Left forelimb (tissue), 1 donor: ENCODE results near the gene CHRNA4.

Experiments used
- DNase-seq: peaks from one replicate; pipeline ENCODE4 v3.0.0-alpha.2; 2018; ENCODE audit warnings: low spot score

CHRNA4 gene

GRCh38 chr20:63334356-63334755 lies 26.8 kb downstream of the CHRNA4 start:
- DNase-seq, result no peak

GRCh38 chr20:63333241-63333836 lies 27.8 kb downstream of the CHRNA4 start:
- DNase-seq, result no peak

- no peak for DNase-seq
Measured at GRCh38 chr20:63332488-63333240, 28.5 kb downstream of the CHRNA4 start.

DNA sequence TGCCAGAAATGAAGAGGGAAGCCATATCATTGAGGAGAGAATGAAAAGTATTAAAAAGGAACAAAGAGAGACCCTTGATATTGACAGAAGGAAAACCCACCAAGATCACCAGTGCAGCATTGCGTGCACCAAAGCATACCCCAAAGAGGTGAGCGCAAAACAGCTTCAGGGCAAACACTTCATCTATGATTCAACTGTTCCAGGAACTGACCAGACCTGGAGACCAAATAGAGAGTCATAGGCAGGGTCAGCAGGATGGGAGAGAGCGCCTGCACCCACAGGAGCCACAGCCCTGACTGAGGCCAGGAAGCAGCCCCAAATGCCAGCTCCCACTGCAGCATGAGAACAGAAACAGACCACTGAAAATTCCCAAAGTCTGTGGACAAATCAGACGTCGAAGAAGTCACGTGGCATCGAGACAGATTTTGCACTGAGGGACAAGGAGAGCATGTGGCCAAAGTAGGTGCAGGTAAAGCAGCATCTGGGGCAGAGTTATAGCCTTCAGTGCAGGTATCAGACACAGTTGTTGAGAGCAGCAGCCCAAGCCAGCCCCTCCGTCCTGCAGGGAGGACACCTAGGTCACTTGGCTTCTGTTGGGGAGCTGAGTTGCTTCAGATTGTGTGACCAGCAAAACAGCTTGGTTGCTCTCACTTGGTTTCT lies 29.3 kb downstream of the CHRNA4 start:
- no peak for DNase-seq

DNA sequence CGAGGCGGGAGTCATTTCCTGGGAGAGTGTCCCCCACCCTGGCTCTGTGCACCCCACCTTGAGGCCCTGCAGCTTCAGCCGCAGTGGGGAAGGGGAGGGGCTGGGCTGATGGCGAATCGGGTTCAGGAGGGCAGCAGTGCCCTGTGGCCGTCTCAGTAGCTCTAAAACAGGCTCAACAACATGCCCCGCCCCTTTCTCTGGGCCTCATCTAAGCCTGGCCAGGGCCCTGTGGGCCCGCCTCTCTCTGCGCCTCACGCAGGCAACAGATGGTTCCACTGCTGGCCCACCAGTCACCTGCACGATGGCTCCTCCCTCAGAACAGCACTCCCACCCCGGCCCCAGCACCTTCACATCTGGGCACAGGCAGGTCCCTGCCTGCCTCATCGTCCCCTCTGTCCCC lies 30.2 kb downstream of the CHRNA4 start:
- DNase-seq, result no peak

DNA sequence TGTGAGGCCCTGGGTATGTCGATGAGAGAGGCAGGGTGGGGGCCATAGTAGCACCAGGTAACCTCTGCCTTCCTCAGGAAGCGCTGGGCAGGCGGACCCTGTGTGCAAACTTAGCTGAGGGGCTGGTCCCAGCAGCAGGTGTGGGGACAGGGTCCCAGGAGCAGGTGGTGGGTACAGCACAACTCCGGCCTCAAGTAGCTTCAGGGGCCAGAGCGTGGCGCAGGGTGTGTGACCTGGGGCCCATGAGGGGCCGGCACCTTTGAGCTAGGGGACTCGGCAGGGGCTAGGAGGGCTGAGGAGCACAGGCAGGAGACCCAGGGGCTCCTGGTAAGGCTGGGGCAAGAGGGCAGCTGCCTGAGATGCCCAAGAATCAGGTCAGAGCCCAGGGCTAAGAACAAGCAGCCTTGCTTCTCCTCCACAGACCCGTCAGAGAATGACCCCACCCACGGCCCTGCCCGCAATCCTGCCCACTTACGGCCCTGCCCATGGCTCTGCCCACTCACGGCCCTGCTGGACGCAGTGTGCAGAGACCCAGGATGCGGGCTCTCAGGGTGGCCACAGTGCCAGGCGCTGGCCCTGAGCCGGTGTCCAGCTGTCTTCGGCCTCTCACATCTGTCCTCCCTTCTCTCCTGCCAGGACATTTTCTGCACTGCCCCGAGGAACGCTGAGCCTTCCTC lies 30.9 kb downstream of the CHRNA4 start:
- DNase-seq, result no peak

- DNase-seq, result no peak
Measured at GRCh38 chr20:63329331-63330083, 31.6 kb downstream of the CHRNA4 start.

DNA sequence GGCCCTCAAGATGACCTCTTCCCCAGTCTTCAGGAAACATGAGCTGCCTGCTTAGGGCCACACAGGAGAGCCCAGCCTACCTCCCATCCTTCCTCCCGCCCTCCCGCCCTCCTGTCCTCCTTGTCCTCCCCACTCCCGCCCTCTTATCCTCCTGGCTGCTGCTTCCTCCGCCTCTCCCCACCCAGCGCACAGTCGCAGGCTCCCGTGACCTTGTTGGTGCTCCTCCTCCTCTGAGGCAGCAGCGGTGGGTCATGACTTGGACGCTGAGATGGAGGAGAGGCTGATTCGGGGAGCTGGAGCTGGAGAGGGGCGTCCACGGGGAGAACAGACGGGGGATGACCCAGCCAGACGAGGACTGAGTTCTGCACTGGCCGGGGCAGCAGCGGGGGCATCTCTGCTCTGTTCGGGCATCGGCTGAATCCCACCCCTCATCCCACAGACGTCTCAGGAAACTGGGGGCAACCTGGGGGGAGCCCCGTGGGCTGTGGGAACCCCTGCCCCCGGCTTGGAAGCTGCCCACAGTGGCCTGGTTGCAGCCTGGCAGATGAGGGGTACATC lies 32.4 kb downstream of the CHRNA4 start:
- no peak for DNase-seq

- DNase-seq, result no peak
Measured at GRCh38 chr20:63328026-63328700, 33.0 kb downstream of the CHRNA4 start.

DNA sequence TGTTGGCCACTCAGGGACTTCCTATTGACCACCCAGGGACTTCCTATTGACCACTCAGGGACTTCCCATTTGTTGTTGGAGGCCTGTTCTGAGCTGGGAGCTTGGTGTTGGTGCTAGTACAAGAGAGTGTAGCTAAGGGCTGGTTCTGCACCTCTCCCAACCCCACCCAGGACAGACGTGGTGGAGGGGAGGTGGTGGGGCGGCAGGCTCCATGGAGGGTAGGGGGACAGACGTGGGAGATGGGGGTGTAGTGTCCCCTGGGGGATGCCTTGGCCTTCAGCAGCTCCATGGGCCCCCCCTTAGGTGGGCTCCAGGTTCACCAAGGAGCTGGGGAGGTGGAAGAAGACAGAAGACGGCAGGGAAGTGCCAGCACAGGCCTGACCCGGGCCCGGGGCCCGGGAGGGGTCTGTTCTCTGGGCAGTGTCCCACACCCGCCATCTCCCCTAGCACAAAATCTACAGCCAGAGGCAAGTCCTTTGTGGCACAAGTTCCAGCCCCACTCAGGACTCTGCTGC lies 33.9 kb downstream of the CHRNA4 start:
- DNase-seq, result no peak

- DNase-seq, result no peak
Measured at GRCh38 chr20:63326314-63327230, 34.6 kb downstream of the CHRNA4 start.

DNA sequence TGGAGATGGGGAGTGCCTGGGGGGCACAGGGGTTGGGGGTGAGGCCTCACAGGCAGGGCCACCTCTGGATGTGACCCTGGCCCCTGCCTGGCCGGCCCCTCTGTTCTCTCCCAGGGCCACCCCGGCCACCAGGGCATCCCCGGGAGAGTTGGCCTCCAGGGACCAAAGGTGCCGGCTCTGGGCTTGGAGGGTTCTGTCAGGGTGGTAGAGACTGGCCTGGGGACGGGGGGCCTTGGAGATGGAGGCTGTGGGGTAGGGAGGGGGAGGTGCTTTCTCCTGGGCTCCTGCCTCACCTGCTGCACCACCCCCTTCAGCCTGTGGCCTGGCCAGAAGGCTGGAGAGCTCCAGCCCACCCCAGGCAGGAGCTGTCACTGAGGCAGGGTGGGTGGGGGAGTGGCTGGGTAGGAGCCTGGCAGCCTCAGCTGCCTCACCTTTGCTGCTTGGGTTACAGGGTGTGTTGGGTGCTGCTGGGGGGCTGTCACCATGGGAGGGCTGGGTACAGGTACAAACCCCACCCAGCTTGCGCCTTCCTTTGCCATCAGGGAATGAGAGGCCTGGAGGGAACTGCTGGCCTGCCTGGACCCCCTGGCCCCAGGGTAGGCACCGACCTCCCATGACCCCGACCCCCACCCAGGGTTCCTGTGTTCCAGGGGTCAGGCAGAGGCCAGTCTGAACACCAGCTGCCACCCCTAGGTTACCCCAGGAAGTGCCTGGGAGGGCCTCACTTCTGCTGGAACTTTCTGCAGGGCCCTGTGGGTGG lies 35.4 kb downstream of the CHRNA4 start:
- no peak for DNase-seq

DNA sequence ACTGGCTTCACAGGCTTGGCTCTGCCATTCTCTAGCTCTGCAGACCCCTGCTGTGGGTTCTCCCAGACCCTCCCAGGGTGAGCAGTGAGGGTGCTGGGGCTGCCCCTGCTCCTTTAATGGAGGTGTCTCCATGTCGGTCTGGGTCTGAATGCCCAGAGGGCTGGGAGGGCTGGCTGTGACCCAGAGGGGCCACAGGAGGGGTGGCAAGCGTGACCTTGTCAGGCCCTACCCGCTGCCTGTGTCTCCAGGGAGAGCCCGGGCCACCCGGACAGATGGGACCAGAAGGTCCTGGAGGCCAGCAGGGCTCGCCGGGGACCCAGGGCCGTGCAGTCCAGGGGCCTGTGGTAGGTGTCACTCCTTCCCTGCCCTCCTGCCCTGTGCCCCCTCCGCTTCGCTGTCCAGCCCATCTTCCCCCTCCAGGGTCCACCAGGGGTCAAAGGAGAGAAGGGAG lies 36.1 kb downstream of the CHRNA4 start:
- no peak for DNase-seq

DNA sequence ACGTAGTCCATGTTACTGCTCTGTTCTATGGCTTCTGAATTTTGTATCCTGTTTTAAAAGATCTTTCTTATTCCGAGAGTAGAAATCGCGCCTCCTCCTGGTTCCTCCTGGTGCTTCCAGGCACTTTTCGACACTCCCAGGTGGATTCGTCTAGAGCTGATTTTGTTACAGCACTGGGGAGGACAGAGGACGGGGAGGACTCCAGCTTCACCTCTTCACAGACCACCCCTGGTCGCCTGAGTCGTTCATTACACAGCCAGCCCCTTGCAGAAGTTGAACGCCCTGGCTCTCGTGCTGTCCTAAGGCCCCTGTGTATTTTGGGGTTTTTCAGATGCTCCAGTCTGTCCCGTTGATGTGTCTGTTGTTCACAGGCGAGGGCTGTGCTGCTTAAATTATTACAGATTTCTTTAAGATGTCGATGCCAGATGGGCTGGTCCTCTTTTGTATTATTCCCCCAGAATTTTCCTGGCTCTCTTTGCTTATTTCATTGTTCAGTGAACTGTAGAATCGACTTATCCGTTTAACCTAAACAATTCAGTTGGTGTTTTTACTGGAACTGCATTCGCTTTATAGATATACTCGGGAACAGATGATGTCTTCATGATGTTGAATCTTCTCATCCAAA lies 37.7 kb downstream of the CHRNA4 start:
- DNase-seq, result no peak

GRCh38 chr20:63322933-63323273 lies 38.2 kb downstream of the CHRNA4 start:
- DNase-seq, result no peak

DNA sequence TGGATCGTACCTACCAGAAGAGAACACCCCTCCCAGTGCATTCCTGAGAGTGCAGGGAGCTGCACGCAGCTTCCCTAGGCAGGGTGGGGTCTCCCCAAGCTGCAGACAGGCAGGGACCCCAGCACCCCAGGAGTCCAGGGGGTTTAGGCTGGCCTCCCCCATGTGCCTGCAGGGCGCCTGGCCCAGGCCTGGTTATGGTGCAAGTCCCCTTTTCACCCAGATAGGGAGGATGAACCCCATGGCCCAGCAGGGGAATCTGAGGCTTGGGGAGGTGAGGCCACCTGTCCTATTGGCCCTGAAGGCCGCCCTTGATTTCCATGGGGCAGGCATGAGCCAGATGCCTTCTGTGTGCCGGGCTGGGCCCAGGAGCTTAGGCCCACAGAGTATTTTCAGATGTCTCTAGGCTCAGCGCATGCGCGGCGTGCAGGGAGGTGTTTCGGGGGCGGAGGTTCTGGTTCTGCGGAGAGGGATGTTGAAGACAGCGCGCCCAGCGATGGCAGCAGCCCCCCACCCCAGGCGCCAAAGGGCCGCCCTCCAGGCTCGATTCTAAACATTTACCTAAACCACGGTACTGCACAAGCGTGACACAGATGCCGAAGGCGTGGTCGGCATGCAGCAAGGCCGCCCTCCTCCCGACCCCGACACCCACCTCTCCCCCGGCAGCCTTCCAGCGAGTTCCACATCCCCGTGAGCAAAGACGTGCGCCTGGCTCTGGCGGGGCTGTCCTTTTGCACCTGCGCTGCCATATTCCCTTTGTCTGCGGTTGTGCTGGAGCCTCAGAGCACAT lies 38.8 kb downstream of the CHRNA4 start:
- no peak for DNase-seq

DNA sequence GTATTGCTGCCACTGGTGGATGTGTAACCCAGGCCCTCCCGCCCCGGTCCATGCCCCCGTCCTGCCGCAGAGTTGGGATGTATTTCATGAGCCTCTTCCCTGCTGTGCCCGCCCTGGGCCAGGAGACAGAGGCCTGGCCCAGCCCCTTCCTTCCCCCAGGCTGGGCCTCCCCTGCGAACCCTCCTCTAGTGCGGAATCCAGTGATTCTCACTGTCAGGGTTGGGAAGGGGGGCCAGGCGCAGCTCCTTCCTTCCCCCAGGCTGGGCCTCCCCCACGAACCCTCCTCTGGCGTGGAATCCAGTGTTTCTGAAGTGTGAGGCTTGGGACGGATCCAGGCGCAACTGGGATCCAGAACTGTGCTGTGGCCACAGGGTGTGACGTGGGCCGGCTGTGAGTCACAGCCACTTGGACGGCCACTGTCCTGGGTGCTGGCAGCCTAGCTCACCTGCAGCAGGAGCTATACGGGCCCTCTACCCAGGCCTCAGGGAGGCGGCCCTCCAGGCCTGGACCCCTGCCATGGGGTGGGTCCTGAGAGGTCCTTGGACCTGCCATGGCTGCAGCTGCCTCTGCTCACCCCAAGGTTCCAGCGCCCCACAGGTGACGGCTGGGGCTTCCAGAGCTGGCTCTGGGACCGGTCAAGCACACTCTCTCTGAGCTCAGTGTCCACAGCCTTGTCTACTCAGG lies 39.9 kb downstream of the CHRNA4 start:
- peak; percentile 83 for DNase-seq
